ENCODE measurements around the gene RALGAPA2.

GRCh38 chr20:20493701-20494100 lies 218.7 kb downstream of the RALGAPA2 start:
- TF ChIP-seq POLR2AphosphoS5 (IDR thresholded peaks at IDR 0.05) = no peak
- no peak for TF ChIP-seq CTCF (IDR thresholded peaks at IDR 0.05)
- no peak for TF ChIP-seq POLR2A (IDR thresholded peaks at IDR 0.05)
- TF ChIP-seq EP300 (IDR thresholded peaks at IDR 0.05) = no peak
